HG03378 (cell line): ENCODE data around the gene ADRB2.
A peak's percentile ranks its signal among the peaks of the same experiment; 100 is the strongest.
"Not testable (repeated sequence)": the region's sequence is repeated elsewhere in the genome, so short reads cannot be mapped to it uniquely, and the experiment has no call there.

ENCODE experiments used
- ATAC-seq: cut with Tn5 transposase; IDR thresholded peaks from one replicate; pipeline ENCODE4 v1.9.1; 2021; ENCODE audit warnings: mild to moderate bottlenecking, moderate library complexity; ENCODE audit not compliant: unreplicated experiment

Gene ADRB2

GRCh38 chr5:148826053-148826738, at the start of gene ADRB2:
Gene ADRB2 (plus strand): TSS chr5:148826611. CDS start chr5:148826832, 221 bp downstream.
- peak; percentile 92 for ATAC-seq

DNA sequence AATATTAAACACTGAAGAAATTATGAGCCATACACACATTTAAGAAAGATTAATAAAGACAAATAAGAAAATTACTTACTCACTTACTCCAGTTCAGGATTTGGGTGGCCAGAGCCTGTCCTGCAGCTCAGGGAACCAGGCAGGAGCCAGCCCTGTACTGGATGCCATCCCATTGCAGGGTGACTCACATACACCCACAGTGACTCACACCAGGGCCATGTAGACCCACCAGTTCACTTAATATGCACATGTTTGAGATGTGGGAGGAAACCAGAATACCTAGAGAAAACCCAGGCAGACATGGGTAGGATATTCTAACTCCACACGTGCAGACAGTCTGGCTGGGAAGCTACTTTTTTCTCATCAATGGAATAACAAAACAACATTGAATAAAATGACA, 49.6 kb upstream of the ADRB2 start:
- no peak for ATAC-seq

DNA sequence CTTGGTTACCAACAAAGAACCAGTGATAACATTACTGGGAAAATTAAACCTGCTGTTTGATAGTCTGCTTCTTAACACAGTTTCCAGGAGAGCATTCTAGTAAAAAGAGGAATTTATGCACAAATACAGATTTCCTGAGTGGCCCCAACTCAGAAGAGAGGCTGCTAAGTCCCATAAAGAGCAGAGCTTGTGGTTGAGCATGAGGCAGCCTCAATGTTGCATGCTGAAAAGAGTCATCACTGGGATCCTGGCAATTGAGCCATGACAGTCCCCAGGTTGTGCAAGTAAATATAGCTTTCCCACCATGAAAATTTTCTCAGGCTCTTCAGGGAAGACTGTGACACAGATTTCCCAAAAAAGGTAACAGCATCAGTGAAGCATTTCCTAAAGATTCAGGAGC, 47.5 kb upstream of the ADRB2 start:
- no peak for ATAC-seq

DNA sequence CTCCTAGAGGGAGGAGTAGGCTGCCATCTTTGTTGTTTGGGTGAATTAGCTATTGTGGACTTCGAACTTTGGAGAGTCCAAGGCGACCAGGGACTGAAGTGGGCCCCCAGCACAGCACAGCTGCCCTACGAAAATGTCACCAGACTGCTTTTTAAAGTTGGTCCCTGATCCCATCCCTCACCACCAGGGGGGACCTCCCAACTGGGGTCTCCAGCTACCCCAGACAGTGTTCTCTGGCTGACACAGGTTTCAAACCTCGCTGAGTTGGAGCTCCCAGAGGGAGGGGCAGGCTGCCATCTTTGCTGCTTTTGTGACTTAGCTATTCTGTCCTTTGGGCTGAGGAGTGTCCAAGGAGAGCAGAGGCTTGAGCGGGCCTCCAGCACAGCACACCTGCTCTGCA, 45.7 kb upstream of the ADRB2 start:
- ATAC-seq, result no peak

GRCh38 chr5:148781766-148782165, 44.6 kb upstream of the ADRB2 start:
- ATAC-seq, result no peak

DNA sequence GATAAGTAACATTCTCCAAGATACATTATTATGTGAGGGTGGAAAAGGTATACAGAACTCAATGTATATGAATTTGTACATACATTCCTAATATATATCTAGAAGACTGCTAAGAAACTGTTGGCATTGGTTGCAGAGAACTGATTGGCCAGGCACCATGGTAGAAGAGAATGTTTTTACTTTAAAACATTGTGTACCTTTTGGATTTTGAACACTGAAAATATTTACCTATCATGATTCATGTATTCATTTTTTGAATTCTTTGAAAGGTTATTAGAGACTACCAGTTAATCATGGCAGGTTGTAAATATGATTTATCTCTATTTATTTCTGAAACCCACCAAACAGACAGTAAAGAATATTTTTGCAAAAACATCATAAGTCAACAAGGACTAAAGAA, 41.2 kb upstream of the ADRB2 start:
- ATAC-seq, result no peak

GRCh38 chr5:148786456-148786855, 40.0 kb upstream of the ADRB2 start:
- no peak for ATAC-seq

- no peak for ATAC-seq
Observed at GRCh38 chr5:148788636-148789035, 37.8 kb upstream of the ADRB2 start.

- peak; percentile 23 for ATAC-seq
Observed at GRCh38 chr5:148790545-148791333, 35.7 kb upstream of the ADRB2 start.

DNA sequence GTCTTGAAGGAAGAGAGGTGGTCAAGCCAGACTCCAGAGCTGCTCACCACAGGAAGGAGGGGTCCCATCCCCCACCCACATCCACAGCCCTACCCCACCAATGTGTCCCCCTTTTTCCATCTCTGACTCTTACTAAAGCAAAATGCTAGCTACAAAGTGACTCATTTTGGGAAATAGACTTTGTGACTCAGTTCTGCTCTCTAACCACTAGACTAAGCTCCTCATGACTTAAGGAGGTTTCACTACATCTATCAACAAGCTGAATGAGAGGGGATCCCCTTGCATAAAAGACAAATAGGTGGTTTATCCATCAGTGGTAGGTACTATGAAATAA, 35.1 kb upstream of the ADRB2 start:
- ATAC-seq, result peak; percentile 99

GRCh38 chr5:148791696-148792095, 34.7 kb upstream of the ADRB2 start:
- no peak for ATAC-seq

DNA sequence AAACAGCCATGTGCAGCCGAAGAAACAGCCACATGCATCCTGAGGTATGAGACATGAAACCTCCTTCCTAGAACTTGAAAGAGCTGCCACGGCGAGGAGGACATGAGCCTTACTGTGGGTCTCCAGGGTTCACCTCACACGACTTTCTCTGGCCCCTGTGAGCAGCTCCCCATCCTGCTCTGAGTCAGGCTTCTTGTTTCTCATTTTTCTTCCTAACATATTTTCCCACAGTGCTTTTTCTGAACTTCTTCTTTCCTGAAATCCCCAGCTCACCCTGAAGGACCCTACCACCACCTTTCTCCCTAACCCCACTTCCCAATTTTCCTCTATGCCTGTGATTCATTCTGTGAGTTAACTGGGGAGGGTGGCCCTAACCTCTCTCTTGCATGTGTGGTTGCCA, 33.7 kb upstream of the ADRB2 start:
- ATAC-seq, result no peak

GRCh38 chr5:148793261-148793660, 33.1 kb upstream of the ADRB2 start:
- no peak for ATAC-seq

DNA sequence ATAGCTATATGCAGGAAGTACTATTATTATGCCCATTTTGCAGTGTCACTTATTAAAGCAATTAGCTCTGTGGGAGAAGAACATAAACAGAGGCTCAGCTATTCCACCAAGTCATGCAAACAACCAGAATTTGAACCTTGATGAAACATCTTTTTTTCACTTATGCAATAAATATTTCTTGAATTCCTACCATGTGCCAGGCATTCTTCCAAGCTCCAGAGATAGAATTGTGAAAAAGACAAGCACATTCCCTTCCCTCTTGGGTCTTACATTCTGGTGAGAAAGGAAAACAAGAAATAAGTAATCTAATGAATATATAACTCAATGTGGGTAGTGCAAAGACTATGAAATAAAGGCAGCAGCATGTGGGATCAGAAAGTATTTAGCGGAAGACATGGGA, 32.1 kb upstream of the ADRB2 start:
- no peak for ATAC-seq

DNA sequence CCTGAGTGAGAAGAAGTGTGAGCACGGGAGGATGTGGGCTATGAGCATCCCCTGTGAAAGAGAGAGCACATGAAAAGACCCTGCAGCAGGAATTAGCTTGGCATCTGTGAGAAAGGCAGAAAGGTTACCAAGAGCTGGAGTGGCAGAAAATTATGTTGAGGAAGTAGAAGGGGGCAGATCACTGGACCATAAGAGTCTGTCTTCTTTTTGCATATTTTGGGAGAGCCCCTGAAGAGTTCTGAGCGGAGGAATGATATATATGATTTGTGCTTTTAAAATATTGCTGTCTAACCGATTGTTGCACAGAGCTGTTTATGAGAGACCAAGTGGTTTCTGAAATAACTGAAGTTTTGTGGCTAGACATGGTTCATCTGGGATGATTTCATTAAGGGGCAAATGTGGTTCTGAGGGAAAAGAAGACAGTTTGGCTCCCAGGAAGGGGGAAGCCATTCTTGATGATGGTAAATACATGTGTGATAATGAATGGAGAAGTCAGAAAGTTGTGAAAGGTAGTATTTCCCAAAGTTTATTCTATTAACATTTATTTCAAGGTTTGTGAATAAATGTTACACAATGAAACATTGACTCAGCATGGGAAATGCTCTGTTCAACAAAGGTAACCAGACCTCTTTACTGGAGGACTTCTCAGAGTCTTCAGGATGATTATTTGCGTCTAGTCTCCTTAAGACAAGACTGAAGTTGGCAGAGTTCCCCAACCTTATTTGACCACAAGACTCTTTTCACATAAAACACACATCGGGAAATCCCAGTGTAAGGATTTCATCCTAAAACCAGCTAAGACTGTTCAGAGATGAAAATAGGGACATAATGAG, 31.5 kb upstream of the ADRB2 start:
- ATAC-seq, result no peak

DNA sequence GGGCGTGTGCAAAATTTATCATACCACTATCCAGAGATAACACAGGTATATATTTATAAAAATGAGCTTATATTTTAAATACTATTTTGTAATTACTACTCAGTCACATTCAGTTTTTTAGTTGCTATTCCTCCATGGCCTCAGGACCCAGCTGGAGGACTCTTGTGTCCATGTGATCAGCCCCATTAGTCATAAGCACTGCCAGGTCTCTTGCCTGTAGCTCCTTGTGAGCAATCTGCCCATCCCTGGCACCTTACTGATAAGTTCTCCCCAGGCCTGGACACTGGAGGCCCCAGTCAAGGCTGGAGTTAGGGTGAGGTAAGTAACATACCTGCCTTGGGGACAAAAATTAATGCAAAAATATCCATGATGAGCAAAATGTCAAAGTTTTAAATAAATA, 29.5 kb upstream of the ADRB2 start:
- no peak for ATAC-seq

- no peak for ATAC-seq
Observed at GRCh38 chr5:148798786-148799185, 27.6 kb upstream of the ADRB2 start.

GRCh38 chr5:148799737-148800527, 26.5 kb upstream of the ADRB2 start:
- ATAC-seq, result no peak

DNA sequence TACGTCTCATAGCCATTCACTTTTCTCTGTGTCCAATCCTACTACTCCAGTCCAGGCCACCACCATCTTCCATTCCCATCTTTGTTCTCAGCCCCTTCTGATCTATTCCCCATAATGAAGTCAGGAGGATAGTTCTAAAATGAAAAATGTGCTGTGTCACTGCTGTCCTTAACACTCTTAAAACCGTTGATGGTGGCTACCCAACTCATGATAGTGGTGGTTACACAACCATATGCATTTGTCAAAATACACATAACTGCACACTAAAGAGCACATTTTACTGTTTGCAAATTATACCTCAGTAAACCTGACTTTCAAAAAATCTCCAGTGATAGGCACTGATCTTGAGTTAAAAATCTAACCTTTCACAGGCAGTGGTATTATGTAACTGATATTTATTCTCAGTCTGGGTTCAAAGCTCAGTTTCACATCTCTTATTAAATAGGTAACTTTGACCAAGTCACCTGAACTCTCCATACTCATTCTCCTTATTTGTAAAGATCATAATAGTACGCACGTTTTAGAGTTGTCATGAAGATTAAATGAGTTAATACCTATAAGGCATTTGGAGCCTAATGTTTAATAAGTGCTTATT, 24.6 kb upstream of the ADRB2 start:
- no peak for ATAC-seq

GRCh38 chr5:148803451-148803850, 23.0 kb upstream of the ADRB2 start:
- not testable (repeated sequence) for ATAC-seq

- ATAC-seq, result no peak
Observed at GRCh38 chr5:148804393-148804792, 22.0 kb upstream of the ADRB2 start.
